ENCODE data around the gene IGFBP3.

Gene IGFBP3

DNA sequence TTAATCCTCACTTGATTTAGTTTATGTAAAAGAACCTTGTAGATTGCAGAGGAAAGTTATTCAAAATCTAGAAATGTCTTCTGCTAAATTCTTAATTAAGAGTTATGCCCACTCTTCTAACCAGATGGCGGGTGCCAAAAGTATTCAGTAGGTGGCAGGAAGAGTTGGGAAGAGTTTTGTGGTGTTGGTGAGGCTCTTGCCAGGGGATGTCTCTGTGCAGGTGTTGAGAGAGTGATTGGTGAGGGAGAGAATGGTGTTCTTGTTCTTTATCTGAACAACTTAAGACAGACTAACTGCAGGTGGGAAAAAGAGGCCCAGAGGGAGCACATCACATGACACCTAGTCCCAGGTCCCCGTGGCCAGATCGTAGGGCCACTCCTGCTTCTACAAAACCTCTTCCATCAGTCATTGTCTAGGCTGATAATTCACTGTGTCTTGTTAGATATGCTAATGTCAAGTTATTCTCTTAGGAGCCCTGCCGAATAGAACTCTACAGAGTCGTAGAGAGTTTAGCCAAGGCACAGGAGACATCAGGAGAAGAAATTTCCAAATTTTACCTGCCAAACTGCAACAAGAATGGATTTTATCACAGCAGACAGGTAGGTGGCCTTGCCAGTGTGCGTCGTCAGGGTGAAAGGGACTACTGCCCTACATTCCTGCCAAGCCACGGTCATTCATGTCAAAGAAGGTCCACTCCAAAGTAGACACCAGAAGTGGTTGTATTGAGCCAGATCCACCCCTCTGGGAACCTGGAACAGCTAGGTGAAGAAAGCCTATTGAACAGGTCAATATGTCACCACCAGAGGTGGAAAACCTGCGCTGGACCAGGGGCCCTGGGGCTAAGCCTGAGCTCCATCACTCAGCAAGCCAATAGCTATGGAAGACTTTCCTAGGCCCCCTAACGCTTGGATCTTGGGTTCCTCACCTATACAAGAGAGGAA lies 29.3 kb downstream of the IGFBP3 start:
- no peak for DNase-seq

DNA sequence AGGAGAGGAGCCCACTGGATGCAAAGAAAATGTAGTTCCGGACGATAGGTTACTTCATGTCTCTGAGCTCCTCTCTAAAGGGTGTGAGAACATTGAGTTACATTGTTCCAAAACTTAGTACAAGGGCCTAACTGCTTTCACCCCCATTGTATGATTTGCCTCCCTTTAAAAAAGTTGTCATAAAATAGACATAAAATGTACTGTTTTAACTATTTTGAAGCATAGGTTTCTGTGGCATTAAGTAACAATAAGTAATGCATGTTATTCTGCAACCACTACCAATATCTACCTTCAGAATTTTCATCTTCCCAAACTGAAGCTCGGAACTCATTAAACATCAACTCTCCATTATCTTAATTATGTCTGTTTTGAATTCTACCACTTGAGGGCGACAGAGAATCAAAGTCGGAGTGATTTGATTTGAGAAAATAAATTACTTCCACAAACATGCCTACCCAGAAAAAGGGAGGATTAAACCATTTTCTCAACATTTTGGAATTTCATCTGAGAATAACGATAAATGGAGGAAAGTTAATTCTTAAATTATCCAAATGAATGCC lies 30.1 kb downstream of the IGFBP3 start:
- DNase-seq = peak; percentile 46

DNA sequence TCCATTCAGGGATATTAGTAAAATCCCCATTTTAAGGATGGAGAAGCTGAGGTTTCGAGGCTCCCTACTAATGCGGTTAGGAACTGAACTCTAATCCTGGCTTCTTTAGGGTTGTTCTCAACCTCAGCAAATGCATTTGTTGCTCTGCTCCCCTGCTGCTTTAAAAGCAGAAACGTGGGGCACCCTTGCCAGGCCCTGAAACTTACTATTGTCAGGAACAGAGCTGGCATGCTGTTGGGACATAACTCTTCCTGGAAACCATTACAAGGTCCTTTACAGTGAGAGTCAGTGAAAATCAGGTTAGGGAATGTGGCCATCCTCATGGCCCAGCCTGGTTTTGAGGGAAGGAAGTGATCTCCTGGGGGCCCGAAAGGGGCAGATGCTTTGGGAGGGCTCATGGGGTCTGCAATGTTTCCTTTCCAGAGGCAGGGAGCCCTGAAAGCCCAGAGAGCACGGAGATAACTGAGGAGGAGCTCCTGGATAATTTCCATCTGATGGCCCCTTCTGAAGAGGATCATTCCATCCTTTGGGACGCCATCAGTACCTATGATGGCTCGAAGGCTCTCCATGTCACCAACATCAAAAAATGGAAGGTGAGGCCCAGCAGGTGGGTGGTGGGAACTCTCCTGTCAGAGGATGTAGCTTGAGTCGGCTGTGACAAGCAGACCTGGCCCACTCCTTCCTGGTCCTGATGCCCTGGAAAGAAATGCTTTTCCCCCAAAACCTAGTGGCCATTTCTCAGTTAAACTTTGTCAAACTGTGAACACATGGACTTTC lies 30.8 kb downstream of the IGFBP3 start:
- no peak for DNase-seq

DNA sequence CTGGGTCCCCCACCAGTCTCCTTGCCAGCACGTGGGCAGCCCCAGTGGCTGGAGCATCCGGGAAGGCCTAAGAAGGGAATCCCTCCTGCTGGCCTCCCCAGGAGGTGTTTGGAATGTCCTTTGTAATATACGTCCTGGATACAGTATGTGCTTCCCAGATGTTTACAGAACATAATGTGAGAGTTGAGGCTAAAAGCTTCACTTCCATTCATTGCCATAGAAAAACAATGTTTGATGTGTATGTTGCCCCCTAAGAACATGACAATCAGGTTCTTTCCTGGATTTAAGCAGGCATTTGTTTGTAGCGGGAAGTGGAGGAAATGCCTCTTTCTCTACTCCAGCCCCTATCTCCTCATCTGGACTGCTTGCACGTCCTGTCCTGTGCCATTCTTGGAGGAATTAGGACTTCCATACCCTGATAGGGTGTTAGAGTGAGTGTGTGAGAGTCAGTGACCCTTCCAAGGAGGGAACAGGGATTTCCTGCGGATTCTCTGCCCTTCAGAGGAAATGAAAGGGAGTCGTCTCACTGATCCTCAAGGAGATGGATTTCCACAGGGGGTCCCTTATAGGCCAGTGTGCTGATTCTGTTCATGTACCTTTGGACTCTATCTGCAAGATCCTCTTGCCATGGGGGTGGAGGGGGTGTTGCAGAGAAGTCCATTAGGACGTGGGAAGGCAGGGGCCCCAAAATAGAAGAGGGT lies 31.6 kb downstream of the IGFBP3 start:
- no peak for DNase-seq

DNA sequence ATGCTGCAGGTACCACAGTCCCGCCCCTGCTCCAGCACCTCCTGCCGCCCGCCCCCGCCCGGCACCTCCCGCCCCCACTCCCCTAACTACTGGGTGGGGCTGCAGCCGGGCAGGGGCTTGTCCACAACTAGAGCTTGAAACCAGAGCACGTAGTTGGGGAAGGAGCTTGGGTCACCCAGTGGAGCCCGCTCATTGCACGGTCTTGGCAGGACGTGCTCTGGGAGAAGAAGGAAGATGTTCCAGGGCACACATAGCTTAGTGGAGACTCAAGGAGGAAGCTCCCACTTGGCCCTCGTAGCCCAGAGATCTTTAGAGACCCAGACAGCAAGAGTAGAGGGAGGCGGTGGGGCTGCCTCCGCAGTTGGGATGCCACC lies 32.1 kb downstream of the IGFBP3 start:
- no peak for DNase-seq

DNA sequence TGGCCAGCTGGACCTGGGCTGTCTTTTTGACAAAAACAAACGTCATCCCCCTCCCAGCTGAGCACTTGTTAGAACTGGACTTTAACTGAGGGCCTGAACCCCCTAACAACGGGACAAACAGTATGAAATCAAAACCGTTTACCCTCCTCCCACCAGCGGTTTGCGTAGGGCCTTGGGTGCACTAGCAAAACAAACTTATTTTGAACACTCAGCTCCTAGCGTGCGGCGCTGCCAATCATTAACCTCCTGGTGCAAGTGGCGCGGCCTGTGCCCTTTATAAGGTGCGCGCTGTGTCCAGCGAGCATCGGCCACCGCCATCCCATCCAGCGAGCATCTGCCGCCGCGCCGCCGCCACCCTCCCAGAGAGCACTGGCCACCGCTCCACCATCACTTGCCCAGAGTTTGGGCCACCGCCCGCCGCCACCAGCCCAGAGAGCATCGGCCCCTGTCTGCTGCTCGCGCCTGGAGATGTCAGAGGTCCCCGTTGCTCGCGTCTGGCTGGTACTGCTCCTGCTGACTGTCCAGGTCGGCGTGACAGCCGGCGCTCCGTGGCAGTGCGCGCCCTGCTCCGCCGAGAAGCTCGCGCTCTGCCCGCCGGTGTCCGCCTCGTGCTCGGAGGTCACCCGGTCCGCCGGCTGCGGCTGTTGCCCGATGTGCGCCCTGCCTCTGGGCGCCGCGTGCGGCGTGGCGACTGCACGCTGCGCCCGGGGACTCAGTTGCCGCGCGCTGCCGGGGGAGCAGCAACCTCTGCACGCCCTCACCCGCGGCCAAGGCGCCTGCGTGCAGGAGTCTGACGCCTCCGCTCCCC lies 32.7 kb downstream of the IGFBP3 start, which contains the start of gene IGFBP1:
IGFBP1 (plus strand) TSS at position 304 of the 808 bp plus-strand sequence; CDS start at position 469, 165 bp downstream.
- peak; percentile 33 for DNase-seq

DNA sequence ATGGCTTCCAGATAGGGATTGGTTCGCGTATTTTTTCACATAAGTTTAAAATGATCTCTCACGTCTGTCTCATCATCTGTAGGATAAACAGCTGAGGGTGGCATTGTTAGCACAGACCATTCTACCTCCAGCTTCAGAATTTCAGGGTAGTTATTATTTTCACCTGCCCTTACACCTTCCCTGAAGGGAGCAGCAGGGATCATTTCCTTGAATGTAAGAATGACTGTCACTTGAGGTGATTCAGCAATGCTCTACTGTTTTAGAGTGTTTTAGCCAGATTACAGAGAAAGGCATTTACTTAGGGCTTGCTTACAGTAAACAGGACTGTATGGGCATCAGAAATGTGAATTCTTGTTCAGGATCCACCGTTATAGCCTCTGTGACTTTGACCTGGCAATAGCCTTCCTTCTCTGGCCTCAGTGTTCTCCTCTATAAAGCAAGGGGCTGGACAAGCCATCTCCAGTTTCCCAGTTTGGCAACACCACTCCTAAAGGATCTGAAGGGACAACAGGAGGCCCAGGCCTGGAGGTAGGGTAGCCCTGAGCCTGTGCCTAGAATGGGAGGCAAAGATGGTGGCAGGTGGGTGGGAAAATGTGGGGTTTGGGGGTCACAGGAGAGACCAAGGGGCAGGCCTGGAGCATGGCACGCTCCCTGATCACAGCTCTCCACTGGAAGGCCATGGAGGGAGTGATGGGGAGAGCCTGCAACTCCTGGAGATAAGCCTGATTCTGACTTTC lies 34.0 kb downstream of the IGFBP3 start:
- DNase-seq = no peak

DNA sequence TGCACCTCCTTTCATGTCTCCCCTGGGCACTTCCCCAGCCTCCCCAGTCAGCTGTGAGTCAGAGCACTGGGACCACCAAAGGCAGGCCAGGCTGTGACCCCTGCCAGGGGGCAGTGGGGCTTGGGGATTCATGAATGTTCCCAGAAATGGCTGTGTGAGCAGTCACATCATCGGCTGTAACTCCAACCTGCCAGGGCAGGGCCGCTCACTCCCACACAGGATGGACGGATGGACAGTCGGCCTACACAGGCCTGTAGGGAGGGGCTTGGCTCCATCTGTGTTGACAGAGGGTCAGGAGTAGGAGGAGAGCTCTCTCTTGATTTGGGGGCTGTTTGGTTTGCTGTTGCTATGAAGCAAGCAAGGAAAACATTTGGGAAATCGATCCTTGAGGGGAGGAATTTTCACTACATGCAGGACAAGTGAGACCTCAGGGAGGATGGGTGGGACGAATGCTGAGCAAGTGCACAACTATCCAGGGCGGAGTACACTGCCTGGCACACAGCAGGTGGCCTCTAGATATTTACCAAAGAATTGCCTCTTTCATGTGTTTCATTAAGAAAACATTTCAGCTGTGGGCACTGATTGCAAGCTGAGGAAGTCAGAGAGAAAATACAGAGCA lies 35.7 kb downstream of the IGFBP3 start:
- no peak for DNase-seq

DNA sequence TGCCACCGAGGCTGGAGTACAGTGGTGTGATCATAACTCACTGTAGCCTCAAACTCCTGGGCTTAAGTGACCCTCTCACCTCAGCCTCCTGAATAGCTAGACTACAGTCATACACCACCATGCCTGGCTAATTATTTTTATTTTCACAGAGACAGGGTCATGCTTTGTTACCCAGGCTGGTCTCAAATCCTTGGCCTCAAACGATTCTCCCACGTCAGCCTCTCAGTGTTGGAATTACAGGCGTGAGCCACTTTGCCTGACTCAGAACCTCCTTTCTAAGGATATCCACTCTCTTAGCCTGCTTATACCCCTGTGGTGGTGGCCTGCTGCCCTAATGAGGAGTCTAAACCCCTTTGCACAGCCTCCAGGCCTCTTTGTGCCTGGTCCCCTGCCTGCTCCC lies 36.9 kb downstream of the IGFBP3 start:
- DNase-seq = no peak

DNA sequence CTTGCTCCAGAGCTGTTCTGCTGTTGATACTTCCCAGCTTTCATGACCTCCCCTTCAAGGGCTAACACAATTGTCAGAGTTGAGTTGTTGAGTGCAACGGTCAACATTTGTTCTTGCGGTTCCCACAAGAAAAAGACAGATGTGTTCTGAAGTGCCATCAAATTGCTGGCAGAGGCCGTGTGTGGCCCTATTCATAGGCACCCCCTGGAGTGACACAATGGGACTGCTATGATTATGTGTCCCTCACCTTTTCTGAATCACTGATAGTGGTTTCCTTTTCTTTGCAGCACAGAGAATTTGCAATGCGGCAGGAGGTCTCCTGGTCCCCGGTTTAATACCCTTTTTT lies 38.6 kb downstream of the IGFBP3 start:
- no peak for DNase-seq

DNA sequence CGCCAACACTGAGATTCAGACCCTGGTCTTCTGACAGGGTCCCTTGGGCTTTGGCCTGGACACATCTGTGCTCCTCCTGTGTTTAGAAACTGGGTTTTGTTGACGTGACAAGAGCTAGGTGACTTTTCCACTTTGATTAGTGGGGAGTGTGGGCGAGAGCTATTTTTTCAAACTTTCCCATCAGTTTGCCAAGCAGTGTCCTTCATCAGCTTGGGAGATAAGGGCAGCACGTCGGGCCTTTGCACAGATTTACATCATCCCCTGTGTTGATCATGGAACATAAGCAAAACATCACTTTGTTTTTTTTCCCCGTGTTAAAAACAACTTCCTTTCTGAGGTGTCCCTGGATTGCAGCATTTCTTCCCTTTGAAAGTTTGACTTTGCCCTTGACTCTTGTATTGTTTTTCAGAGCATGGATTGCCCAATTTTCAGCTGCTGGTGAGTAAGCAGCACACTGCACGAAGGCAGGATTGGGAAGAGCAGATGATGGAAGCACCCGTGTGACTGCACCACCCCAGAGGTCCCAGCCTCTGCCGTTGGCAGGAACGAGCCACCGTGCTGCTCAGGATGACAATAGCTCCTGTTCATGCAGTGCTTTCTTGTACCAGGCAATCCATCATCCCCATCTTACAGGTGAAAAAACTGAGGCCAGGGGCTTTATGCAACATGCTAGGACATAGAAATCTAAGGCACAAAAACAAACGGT lies 39.2 kb downstream of the IGFBP3 start:
- no peak for DNase-seq

DNA sequence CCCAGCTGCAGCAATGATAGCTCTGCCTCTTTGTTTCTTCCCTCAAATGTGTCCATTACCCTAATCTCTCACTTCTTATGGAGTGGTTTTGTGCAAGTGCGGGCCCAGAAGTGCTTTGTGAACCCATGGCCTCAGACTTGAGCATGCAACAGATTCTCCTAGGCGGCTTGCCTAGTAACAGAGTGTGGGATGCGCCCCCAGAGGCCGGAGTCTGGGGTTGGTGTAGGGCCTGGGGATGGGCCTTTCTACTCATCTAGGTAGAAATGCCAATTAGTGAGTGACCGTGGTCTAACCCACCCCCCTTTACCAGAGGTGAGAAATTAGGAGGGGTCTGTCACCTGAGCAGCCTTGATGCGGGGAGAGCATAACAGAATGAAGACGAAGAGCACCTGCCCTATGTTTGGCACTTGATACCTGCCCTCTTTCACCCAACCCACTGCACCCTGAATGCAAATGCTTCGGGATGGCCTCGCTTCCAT lies 39.8 kb downstream of the IGFBP3 start:
- no peak for DNase-seq

DNA sequence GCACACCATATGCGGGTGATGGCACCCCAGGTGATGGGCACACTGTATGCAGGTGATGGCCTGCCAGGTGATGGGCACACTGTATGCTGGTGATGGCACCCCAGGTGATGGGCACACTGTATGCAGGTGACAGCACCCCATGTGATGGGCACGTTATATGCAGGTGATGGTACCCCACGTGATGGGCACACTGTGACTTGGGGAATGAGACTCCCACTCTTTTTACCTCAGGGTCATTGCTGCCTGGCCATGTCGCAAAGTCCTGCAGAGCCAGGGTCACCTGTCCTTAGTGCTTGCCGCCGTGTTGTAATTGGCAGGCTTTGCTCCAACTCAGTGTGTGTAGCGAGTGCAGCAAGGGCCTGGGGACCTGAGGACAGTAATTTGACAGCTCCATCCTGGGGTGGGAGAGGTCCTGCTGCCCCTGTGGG lies 40.6 kb downstream of the IGFBP3 start:
- no peak for DNase-seq

DNA sequence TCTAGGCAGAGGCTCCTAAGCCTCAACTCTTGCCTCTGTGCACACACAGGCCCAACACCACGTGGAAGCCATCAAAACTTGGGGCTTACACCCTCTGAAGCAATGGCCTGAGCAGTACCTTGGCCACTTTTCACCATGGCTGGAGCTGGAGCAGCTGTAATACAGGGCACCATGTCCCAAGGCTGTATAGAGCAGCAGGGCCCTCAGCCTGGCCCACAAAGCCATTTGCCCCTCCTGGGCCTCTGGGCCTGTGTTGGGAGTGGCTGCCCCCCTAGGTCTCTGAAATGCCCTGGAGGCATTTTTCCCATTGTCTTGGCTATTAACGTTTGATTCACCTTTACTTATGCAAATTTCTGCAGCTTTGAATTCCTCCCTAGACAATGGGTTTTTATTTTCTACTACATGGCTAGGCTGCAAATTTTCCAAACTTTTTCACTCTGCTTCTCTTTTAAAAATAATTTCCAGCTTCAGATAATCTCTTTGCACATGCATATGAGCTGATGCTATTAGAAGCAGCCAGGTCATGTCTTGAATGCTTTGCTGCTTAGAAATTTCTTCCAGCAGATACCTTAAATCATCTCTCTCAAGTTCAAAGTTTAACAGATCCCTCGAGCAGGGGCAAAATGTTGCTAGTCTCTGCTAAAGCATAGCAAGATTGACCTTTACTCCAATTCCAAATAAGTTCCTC lies 42.5 kb downstream of the IGFBP3 start:
- DNase-seq = no peak

DNA sequence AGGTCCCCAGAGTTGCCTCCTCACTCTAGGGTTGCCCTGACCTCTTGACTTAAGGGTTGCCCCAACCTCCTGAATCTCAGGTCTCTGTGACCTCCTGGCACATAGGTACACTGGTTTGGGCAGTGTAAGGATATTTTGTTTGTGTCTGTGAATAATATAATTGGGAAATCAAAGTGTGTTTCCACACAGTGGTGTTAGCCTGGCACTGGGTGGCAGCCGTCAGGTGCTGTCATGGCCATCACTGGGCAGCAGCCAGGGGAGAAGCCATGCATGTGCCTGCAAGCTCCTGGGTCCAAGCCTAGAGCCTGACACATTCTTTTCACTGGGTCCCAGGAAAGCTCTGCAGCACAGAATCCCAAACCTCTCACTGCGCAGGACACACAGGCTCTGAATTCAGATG lies 44.6 kb downstream of the IGFBP3 start:
- no peak for DNase-seq

DNA sequence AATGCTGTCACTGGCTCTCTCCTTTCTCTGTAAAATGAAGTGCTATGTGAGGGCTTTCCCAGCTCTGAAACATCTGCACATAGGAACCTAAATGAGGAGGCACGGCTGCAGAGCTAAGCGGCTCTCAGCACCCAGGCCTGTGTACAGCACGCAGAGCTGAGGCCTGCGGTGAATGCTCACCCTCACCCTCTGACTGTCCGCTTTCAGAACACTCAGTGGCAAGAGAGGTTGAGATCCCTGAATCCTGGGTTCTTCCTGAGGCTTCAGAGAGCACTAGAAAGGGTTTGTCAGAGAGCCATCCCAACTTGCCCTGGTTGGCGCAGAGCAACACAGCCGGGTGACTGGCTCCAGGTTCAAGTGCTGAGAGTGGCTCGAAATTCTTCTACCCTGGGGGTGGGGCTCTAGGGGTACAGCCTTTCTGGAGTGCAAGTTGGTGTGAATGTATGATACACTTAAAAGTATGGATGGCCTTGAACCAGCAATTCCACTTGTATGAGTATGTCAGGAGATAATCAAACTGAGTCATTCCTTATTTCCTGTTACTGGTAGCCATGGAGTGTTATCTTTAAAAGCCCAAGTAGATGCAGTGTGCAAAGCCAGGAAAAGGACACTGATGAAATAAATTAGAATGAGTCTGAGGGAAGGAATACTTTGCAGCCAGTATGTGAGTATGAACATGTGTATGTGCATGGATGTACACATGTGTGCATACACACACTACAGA lies 46.5 kb downstream of the IGFBP3 start:
- DNase-seq = no peak

DNA sequence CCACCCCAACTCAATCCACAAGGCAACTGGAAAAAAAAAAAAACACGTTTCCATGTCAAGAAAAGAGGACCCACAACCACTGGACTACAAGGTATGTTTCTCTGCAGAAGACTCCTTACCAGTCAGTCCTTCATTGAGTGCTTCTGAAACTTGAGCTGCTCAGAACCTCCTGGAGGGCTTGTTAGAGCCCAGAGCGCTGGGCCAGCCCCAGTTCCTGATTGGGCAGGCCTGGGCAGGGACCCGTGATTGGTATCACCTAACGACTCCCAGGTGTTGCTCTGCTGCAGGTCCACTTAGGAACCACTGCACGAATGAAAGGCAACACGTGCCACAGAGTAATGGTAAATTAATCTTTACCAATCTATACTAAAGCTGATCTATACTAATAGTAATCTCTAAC lies 47.7 kb downstream of the IGFBP3 start:
- DNase-seq = no peak

DNA sequence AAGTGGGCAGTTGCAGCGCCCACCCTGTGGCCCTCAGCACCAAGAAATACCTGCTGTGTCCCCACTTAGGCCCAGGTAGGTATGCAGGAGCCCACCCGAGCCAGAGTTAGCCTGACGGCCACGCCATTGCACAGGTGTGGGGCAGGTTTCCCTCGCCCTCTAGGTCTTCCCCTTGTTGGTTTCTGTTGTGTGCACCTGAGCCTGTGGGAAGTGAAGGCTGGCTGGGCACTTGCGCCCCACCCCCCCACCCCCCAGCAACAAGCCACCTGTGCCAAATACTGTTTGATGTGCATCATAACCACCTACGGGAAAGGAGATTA lies 48.1 kb downstream of the IGFBP3 start, which contains the start of gene CCDC201:
CCDC201 (minus strand) TSS at position 48 of the 320 bp plus-strand sequence. CDS start 75 bp downstream, outside the sequence.
- no peak for DNase-seq
